Psoas muscle (tissue), 8 donors: ENCODE data around the gene SH3BGRL3. TPM values are rescaled to one million over a fixed set of nuclear protein-coding genes. Genes with fewer than 3 reads are reported as not detected.

Experiments used
- ATAC-seq, 4 donors: fragments of 200-7000 bp; cut with Tn5 transposase; one replicate each; pipeline ENCODE4 v1.9.1; 2020; ENCODE audit warnings: moderate library complexity in 3 of 4, mild to moderate bottlenecking in 2 of 4
- DNase-seq, 2 donors: peaks; one replicate each; pipeline ENCODE4 v3.0.0-alpha.2; 2020
- H3K27ac ChIP-seq: fragments of 200-600 bp; one replicate; pipeline ENCODE4 v1.8.0; 2022
- H3K27me3 ChIP-seq, 3 donors: fragments of 200-600 bp in 1 of 3; one replicate each; pipeline versions ENCODE4 v1.6.1 to v1.8.0; 2013 to 2022; ENCODE audit warnings: low read length in 2 of 3, mild to moderate bottlenecking in 2 of 3, moderate library complexity in 1 of 3; ENCODE audit not compliant: insufficient read depth in 3 of 3
- H3K36me3 ChIP-seq, 2 donors: fragments of 200-600 bp in 1 of 2; one replicate each; pipeline versions ENCODE4 v1.6.1 to v1.8.0; 2013 to 2022; ENCODE audit warnings: low read depth in 1 of 2, mild to moderate bottlenecking in 1 of 2, moderate library complexity in 1 of 2; ENCODE audit not compliant: insufficient read depth in 1 of 2
- H3K4me1 ChIP-seq: fragments of 200-600 bp; one replicate; pipeline ENCODE4 v1.8.0; 2022
- H3K4me3 ChIP-seq: fragments of 200-600 bp; one replicate; pipeline ENCODE4 v1.8.0; 2022; ENCODE audit warnings: mild to moderate bottlenecking
- H3K9me3 ChIP-seq: fragments of 200-600 bp; one replicate; pipeline ENCODE4 v1.8.0; 2022
- WGBS, 3 donors: extraction: QIAGEN DNeasy Blood & Tissue Kit; methylation state at CpG; one replicate each; pipeline versions ENCODE4 v1.1.6 to v1.1.7; 2013; 5-methylcytosine and 5-hydroxymethylcytosine counted together
- intact Hi-C, 2 donors: fragments of 100-400 bp; cut with DNase I; formaldehyde crosslinking; loops; one replicate each; pipeline versions ENCODE4 v1.11.0 to v1.14.2; 2022
- polyA plus RNA-seq, 3 donors: library from polyadenylated mRNA; stranded (reverse); fragments of 200-250 nt; gene quantifications; one replicate each; pipeline ENCODE4 v1.2.3, GENCODE V29; 2013
- total RNA-seq, 4 donors: library from RNA; stranded (reverse); fragmentation: NEBNext Ultra II Directional in 2 of 4; extraction: Animal tissue kit (Norgen Biotek cat#: 25700) in 2 of 4; gene quantifications; one replicate each; pipeline versions ENCODE4 v1.2.1 to v1.2.4, GENCODE V29; 2021 to 2023
- TF ChIP-seq, protein P1 (sequence below): fragments of 200-600 bp; IDR thresholded peaks from one replicate; pipeline ENCODE4 v1.8.0; 2022; ENCODE audit warnings: antibody characterized with exemption
- donor health status: healthy with polysubstance abuse.
- donor health status: DM: no; HTN: no; CAD: no; lungs with moderate emphysema.
- donor health status: Bipolar disorder and iron deficiency.
- donor health status: healthy.
- donor health status: DM: yes; HTN: yes; CAD: no.
- donor health status: DM: no; HTN: no; CAD: no.
- donor health status: DM: no; HTN: no; CAD: no.
- donor health status: DM: yes; HTN: yes; CAD: no.

The SH3BGRL3 gene
- total and polyA plus RNA-seq, 7 donors: 10.9 to 78.1 (median 22.2) TPM

DNA sequence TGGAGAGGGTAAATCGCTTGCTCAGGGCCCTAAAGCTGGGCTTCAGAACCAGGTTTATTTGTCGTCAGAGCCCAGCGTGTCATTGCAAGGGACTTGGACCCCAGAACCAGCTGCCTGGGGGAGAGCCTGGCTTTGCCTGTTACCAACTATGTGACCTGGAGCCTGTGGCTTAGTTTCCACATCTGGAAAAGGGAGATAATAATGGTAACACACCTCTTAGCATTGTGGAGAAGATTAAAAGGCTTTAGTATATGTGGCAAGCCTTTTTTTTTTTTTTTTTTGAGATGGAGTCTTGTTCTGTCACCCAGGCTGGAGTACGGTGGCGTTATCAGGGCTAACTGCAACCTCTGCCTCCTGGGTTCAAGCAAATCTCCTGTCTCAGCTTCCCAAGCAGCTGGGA is 50.4 kb downstream of the SH3BGRL3 start:
- no peak overlapping the region for H3K27ac ChIP-seq
- no peak overlapping the region for H3K4me3 ChIP-seq
- H3K9me3 ChIP-seq: no peaks in the 10 kb centered on the region
- TF ChIP-seq, protein P1, sequence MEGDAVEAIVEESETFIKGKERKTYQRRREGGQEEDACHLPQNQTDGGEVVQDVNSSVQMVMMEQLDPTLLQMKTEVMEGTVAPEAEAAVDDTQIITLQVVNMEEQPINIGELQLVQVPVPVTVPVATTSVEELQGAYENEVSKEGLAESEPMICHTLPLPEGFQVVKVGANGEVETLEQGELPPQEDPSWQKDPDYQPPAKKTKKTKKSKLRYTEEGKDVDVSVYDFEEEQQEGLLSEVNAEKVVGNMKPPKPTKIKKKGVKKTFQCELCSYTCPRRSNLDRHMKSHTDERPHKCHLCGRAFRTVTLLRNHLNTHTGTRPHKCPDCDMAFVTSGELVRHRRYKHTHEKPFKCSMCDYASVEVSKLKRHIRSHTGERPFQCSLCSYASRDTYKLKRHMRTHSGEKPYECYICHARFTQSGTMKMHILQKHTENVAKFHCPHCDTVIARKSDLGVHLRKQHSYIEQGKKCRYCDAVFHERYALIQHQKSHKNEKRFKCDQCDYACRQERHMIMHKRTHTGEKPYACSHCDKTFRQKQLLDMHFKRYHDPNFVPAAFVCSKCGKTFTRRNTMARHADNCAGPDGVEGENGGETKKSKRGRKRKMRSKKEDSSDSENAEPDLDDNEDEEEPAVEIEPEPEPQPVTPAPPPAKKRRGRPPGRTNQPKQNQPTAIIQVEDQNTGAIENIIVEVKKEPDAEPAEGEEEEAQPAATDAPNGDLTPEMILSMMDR: no peak
- 79 to 87% (median 84%) methylated on average over 5 of the region's 5 CpGs for WGBS, 3 donors
- peaks cover 0 to 20% (median 2%) of the 10 kb centered on the region in 3 donors for H3K27me3 ChIP-seq
- no peaks in the 10 kb centered on the region for H3K36me3 ChIP-seq
- H3K4me1 ChIP-seq: peaks cover 7% of the 10 kb centered on the region
- ATAC-seq (no peak), DNase-seq (no peak)
- intact Hi-C loops: no loop called here

Other genes starting within 250 kb of the SH3BGRL3 start
- 1 to 10 TPM in 3 of 4 donors, under 1 TPM in 1; 0.32 to 7.8 (median 4.2) TPM for gene SLC30A2, start 234.0 kb upstream of the SH3BGRL3 start, total RNA-seq
- 1 to 10 TPM in 1 of 3 donors, under 1 TPM in 2; 0.21 to 1.2 (median 0.70) TPM for gene SLC30A2, start 234.0 kb upstream of the SH3BGRL3 start, polyA plus RNA-seq
- gene TRIM63, start 212.5 kb upstream of the SH3BGRL3 start, total RNA-seq: 1,000 to 10,000 TPM in 1 of 4 donors, 100 to 1,000 TPM in 2, 10 to 100 TPM in 1; 74.2 to 2,937 (median 350) TPM
- 1,000 to 10,000 TPM in 2 of 3 donors, 100 to 1,000 TPM in 1; 369 to 2,799 (median 1,951) TPM for gene TRIM63, start 212.5 kb upstream of the SH3BGRL3 start, polyA plus RNA-seq
- 1 to 10 TPM; 3.1 to 7.0 (median 5.3) TPM for gene PDIK1L, start 168.3 kb upstream of the SH3BGRL3 start, total RNA-seq
- gene PDIK1L, start 168.3 kb upstream of the SH3BGRL3 start, polyA plus RNA-seq: 1 to 10 TPM; 1.4 to 5.8 (median 2.4) TPM
- gene FAM110D, start 121.0 kb upstream of the SH3BGRL3 start, total RNA-seq: 1 to 10 TPM; 1.2 to 2.9 (median 1.3) TPM
- 1 to 10 TPM; 1.4 to 1.7 (median 1.7) TPM for gene FAM110D, start 121.0 kb upstream of the SH3BGRL3 start, polyA plus RNA-seq
- gene C1orf232, start 111.1 kb upstream of the SH3BGRL3 start, total RNA-seq: not detected
- gene C1orf232, start 111.1 kb upstream of the SH3BGRL3 start, polyA plus RNA-seq: not detected
- gene ZNF593, start 110.2 kb upstream of the SH3BGRL3 start, total RNA-seq: 100 to 1,000 TPM in 1 of 4 donors, 10 to 100 TPM in 3; 75.2 to 116 (median 78.3) TPM
- gene ZNF593, start 110.2 kb upstream of the SH3BGRL3 start, polyA plus RNA-seq: 100 to 1,000 TPM in 2 of 3 donors, 10 to 100 TPM in 1; 65.7 to 236 (median 162) TPM
- gene ZNF593OS, start 108.3 kb upstream of the SH3BGRL3 start, total RNA-seq: 1 to 10 TPM; 1.6 to 4.2 (median 2.9) TPM
- gene ZNF593OS, start 108.3 kb upstream of the SH3BGRL3 start, polyA plus RNA-seq: under 1 TPM; 0.16 to 0.70 (median 0.44) TPM
- 10 to 100 TPM; 54.8 to 90.4 (median 73.0) TPM for gene CNKSR1, start 102.6 kb upstream of the SH3BGRL3 start, total RNA-seq
- 10 to 100 TPM; 11.0 to 45.3 (median 24.5) TPM for gene CNKSR1, start 102.6 kb upstream of the SH3BGRL3 start, polyA plus RNA-seq
- gene CATSPER4, start 89.5 kb upstream of the SH3BGRL3 start, total RNA-seq: under 1 TPM in 1 of 4 donors, not detected in 3; 0.24 TPM
- under 1 TPM in 1 of 3 donors, not detected in 2; 0.01 TPM for gene CATSPER4, start 89.5 kb upstream of the SH3BGRL3 start, polyA plus RNA-seq
- gene CEP85, start 45.9 kb upstream of the SH3BGRL3 start, total RNA-seq: 10 to 100 TPM; 16.0 to 52.5 (median 41.1) TPM
- gene CEP85, start 45.9 kb upstream of the SH3BGRL3 start, polyA plus RNA-seq: 10 to 100 TPM; 14.8 to 24.2 (median 18.0) TPM
- 1 to 10 TPM; 3.5 to 7.0 (median 3.9) TPM for gene UBXN11, start 26.6 kb downstream of the SH3BGRL3 start, total RNA-seq
- gene UBXN11, start 26.6 kb downstream of the SH3BGRL3 start, polyA plus RNA-seq: 1 to 10 TPM; 3.9 to 6.8 (median 5.8) TPM
- 1 to 10 TPM; 2.1 to 4.2 (median 4.1) TPM for gene CD52, start 37.9 kb downstream of the SH3BGRL3 start, total RNA-seq
- 1 to 10 TPM; 2.9 to 3.9 (median 3.6) TPM for gene CD52, start 37.9 kb downstream of the SH3BGRL3 start, polyA plus RNA-seq
- gene CRYBG2, start 74.0 kb downstream of the SH3BGRL3 start, total RNA-seq: 1 to 10 TPM in 1 of 4 donors, under 1 TPM in 1, not detected in 2; 0.56 to 2.9 TPM
- gene CRYBG2, start 74.0 kb downstream of the SH3BGRL3 start, polyA plus RNA-seq: under 1 TPM in 1 of 3 donors, not detected in 2; 0.01 TPM
- gene ZNF683, start 92.7 kb downstream of the SH3BGRL3 start, total RNA-seq: not detected
- under 1 TPM in 1 of 3 donors, not detected in 2; 0.06 TPM for gene ZNF683, start 92.7 kb downstream of the SH3BGRL3 start, polyA plus RNA-seq
- gene LIN28A, start 130.7 kb downstream of the SH3BGRL3 start, total RNA-seq: not detected
- not detected for gene LIN28A, start 130.7 kb downstream of the SH3BGRL3 start, polyA plus RNA-seq
- 10 to 100 TPM; 14.1 to 25.8 (median 21.4) TPM for gene DHDDS, start 152.2 kb downstream of the SH3BGRL3 start, total RNA-seq
- 10 to 100 TPM; 15.8 to 40.6 (median 23.3) TPM for gene DHDDS, start 152.2 kb downstream of the SH3BGRL3 start, polyA plus RNA-seq
- gene HMGN2, start 192.4 kb downstream of the SH3BGRL3 start, total RNA-seq: 100 to 1,000 TPM in 3 of 4 donors, 10 to 100 TPM in 1; 95.4 to 157 (median 135) TPM
- gene HMGN2, start 192.4 kb downstream of the SH3BGRL3 start, polyA plus RNA-seq: 100 to 1,000 TPM; 103 to 136 (median 128) TPM
- 1 to 10 TPM; 2.5 to 3.0 (median 2.7) TPM for gene RPS6KA1, start 249.7 kb downstream of the SH3BGRL3 start, total RNA-seq
- 1 to 10 TPM in 2 of 3 donors, under 1 TPM in 1; 0.88 to 1.8 (median 1.3) TPM for gene RPS6KA1, start 249.7 kb downstream of the SH3BGRL3 start, polyA plus RNA-seq